Nephron (organoid): ENCODE results near the gene RARRES2.

Experiments
- H3K27ac Mint-ChIP-seq, 3 experiments: 2 replicates each; pipeline ENCODE4 v1.8.0; 2020; ENCODE audit warnings: mixed read lengths in 3 of 3, mild to moderate bottlenecking in 2 of 3, moderate library complexity in 1 of 3
- H3K27me3 Mint-ChIP-seq: 2 replicates; pipeline ENCODE4 v1.8.0; 2021; ENCODE audit warnings: low read depth, mild to moderate bottlenecking, moderate library complexity, mixed read lengths
- H3K36me3 Mint-ChIP-seq: 2 replicates; pipeline ENCODE4 v1.8.0; 2020; ENCODE audit warnings: low read depth, mixed read lengths
- H3K4me1 Mint-ChIP-seq: 2 replicates; pipeline ENCODE4 v1.8.0; 2020; ENCODE audit warnings: mixed read lengths
- H3K4me3 Mint-ChIP-seq, 3 experiments: 2 replicates each; pipeline ENCODE4 v1.8.0; 2020; ENCODE audit warnings: mild to moderate bottlenecking in 3 of 3, mixed read lengths in 3 of 3, moderate library complexity in 2 of 3
- H3K9me3 Mint-ChIP-seq: 2 replicates; pipeline ENCODE4 v1.8.0; 2020; ENCODE audit warnings: mixed read lengths
- TF ChIP-seq, protein P1 (sequence below), 3 experiments: fragments of 200-600 bp; sonication (generic); IDR thresholded peaks; one replicate each; pipeline ENCODE4 v1.5.0; 2021; ENCODE audit warnings: antibody characterized with exemption in 3 of 3; ENCODE audit not compliant: unreplicated experiment in 3 of 3

Gene RARRES2

DNA sequence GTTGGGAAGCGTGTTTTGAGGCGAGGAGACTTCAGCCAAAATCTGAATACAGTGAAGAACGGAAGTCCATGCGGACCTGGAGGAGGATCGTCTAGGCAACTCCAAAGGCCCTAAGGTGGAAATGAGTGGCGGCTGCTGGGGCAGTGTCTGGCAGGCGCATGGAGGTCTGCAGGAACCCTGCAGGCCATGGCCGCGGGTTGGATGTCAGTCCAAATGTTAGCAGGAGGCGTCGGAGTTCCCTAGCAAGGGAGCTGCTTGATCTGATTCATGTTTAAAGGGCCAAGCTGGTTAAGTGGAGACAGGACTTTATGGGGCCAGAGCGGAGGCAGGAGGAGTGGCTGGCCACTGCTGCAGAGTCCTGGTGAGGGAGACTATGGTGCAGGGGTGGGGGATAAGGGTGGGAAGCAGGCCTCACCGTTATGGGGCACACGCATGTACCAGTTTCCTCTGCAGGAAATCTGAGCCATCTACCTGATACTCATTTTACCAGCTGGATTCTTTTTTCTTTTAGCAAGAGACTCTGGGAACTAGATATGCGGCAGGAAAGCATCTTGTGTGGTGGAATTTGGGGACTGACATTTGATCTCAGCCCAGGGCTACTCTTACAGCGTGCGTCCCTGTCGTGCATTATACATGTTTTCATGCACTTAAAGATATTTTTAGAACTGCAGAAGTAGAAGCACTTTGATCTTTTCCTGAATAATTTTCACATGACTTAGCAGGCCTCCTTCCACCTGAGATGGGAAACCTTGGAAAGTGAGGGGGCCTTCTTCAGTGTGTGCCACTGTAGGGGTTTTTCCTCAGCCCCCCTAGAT lies 20.6 kb upstream of the RARRES2 start:
- H3K27ac Mint-ChIP-seq = peak overlapping the region; percentile 64 to 80 (median 77)
- TF ChIP-seq, protein P1, sequence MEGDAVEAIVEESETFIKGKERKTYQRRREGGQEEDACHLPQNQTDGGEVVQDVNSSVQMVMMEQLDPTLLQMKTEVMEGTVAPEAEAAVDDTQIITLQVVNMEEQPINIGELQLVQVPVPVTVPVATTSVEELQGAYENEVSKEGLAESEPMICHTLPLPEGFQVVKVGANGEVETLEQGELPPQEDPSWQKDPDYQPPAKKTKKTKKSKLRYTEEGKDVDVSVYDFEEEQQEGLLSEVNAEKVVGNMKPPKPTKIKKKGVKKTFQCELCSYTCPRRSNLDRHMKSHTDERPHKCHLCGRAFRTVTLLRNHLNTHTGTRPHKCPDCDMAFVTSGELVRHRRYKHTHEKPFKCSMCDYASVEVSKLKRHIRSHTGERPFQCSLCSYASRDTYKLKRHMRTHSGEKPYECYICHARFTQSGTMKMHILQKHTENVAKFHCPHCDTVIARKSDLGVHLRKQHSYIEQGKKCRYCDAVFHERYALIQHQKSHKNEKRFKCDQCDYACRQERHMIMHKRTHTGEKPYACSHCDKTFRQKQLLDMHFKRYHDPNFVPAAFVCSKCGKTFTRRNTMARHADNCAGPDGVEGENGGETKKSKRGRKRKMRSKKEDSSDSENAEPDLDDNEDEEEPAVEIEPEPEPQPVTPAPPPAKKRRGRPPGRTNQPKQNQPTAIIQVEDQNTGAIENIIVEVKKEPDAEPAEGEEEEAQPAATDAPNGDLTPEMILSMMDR (IDR thresholded peaks at IDR 0.05; ENCODE audit: unreplicated experiment in 3 of 3) = no peak
- H3K27me3 Mint-ChIP-seq = no peaks in the 10 kb centered on the region
- no peaks in the 10 kb centered on the region for H3K36me3 Mint-ChIP-seq
- H3K4me3 Mint-ChIP-seq = peak overlapping the region; percentile 2 to 45 (median 4)
- H3K9me3 Mint-ChIP-seq = no peaks in the 10 kb centered on the region
- H3K4me1 Mint-ChIP-seq = peaks cover 52% of the 10 kb centered on the region

DNA sequence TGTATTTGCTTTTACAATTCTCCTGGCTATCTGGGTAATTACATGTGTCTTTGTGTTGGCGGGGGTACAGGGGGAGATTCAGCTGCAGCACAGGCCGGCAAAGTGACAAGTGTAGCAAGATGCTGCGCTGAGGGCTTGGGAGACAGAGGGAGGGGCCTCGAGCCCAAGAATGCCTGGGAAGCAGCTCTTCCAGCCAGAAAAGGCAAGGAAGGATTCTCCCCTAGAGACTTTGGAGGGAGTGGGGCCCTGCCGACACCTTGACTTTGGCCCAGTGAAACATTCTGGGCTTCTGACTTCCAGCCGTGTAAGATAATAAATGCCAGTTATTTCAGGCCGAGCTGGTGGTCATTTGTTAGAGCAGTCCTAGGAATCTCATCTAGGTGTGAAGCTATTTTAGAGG lies 20.0 kb upstream of the RARRES2 start:
- no peaks in the 10 kb centered on the region for H3K9me3 Mint-ChIP-seq
- peak overlapping the region; percentile 64 to 80 (median 77) for H3K27ac Mint-ChIP-seq
- peaks cover 52% of the 10 kb centered on the region for H3K4me1 Mint-ChIP-seq
- TF ChIP-seq, protein P1 (IDR thresholded peaks at IDR 0.05; ENCODE audit: unreplicated experiment in 3 of 3) = no peak
- H3K4me3 Mint-ChIP-seq = peak overlapping the region; percentile 2 to 45 (median 4)
- H3K36me3 Mint-ChIP-seq = no peaks in the 10 kb centered on the region
- no peaks in the 10 kb centered on the region for H3K27me3 Mint-ChIP-seq

DNA sequence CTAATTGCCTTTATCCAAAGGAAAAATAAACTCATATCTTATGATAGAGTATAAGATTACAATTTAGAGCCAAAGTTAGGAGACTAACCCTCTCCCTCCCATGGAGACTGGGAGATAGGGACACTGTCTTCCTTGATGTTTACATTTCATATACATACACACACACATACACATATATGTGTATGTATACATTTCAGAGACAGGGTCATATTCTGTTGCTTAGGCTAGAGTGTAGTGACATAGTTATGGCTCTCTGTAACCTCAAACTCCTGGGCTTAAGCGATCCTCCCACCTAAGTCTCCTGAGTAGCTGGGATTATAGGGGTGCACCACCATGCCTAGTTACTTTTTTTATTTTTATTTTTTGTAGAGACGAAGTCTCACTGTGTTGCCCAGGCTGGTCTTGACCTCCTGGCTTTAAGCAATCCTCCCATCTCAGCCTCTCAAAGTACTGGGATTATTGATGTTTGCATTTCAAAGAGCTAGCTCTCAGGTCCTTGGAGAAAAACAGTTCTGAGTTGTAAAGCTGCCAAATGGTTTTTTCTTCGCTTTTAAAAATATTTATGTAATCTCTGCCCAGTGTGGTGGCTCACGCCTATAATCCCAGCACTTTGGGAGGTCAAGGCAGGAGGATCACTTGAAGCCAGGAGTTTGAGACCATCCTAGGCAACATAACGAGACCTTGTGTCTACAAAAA lies 19.1 kb upstream of the RARRES2 start:
- TF ChIP-seq, protein P1 (IDR thresholded peaks at IDR 0.05; ENCODE audit: unreplicated experiment in 3 of 3) = no peak
- Mint-ChIP-seq H3K27ac (peak overlapping the region; percentile 7 to 57 (median 20)), H3K36me3 (no peaks in the 10 kb centered on the region), H3K4me3 (no peak overlapping the region), H3K9me3 (no peaks in the 10 kb centered on the region), H3K4me1 (peaks cover 45% of the 10 kb centered on the region), H3K27me3 (no peaks in the 10 kb centered on the region)

DNA sequence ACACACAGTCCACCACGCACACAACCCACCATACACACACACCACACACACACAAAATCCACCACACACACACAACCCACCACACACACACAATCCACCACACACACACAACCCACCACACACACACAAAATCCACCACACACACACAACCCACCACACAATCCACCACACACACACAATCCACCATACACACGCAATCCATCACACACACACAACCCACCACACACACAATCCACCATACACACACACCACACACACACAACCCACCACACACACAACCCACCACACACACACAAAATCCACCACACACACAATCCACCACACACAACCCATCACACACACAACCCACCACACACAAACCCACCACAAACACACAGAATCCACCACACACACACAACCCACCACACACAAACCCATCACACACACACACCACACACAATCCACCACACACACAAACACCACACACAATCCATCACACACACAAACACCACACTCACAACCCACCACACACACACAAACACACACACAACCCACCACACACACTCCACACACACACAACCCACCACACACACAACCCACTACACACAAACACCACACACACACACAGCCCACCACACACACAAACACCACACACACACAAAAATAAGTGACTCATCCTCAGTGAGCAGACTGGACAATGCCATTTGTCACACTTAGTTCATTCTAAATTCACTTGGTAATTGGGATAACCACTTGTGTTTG lies 18.4 kb upstream of the RARRES2 start:
- peaks cover 45% of the 10 kb centered on the region for H3K4me1 Mint-ChIP-seq
- H3K9me3 Mint-ChIP-seq = no peaks in the 10 kb centered on the region
- peak overlapping the region; percentile 7 to 57 (median 52) for H3K27ac Mint-ChIP-seq
- H3K27me3 Mint-ChIP-seq = no peaks in the 10 kb centered on the region
- TF ChIP-seq, protein P1 (IDR thresholded peaks at IDR 0.05; ENCODE audit: unreplicated experiment in 3 of 3) = no peak
- no peaks in the 10 kb centered on the region for H3K36me3 Mint-ChIP-seq
- peak overlapping the region in 1 of 3 experiments; percentile 9 for H3K4me3 Mint-ChIP-seq

DNA sequence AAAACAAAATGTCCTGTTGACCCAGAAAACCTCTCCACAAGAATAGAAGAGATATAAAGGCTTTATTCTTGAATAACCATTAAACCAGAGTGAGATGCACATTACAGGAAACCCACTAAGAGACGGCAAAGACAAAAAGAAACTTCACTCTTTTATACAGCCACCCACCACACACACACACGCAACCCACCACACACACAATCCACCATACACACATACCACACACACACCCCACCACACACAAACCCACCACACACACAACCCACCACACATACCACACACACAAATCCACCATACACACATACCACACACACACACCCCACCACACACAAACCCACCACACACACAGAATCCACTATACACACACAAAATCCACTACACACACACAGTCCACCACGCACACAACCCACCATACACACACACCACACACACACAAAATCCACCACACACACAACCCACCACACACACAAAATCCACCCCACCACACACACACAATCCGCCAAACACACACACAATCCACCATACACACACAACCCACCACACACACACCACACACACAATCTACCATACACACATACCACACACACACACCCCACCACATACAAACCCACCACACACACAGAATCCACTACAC lies 17.7 kb upstream of the RARRES2 start:
- peak overlapping the region; percentile 37 to 57 (median 52) for H3K27ac Mint-ChIP-seq
- TF ChIP-seq, protein P1 (IDR thresholded peaks at IDR 0.05; ENCODE audit: unreplicated experiment in 3 of 3) = no peak
- peak overlapping the region in 1 of 3 experiments; percentile 13 for H3K4me3 Mint-ChIP-seq
- no peaks in the 10 kb centered on the region for H3K27me3 Mint-ChIP-seq
- no peaks in the 10 kb centered on the region for H3K9me3 Mint-ChIP-seq
- H3K4me1 Mint-ChIP-seq = peaks cover 42% of the 10 kb centered on the region
- no peaks in the 10 kb centered on the region for H3K36me3 Mint-ChIP-seq
